Measurements from ENCODE around the gene PCSK7. TPM values are rescaled to one million over a fixed set of nuclear protein-coding genes. Genes with fewer than 3 reads are reported as not detected.

PCSK7 gene
- total RNA-seq, 1 experiment from 2014 or later = 132 TPM

GRCh38 chr11:117229931-117230285, 2.0 kb downstream of the PCSK7 start:
- no TSS peak for BruUV-seq (replicated peaks)

GRCh38 chr11:117229411-117229810, 2.5 kb downstream of the PCSK7 start:
- TF ChIP-seq CTCF (IDR thresholded peaks at IDR 0.05; ENCODE audit: insufficient read depth in 1 of 2, low read depth in 1 of 2, low read length in 1 of 2, severe bottlenecking in 1 of 2, unreplicated experiment in 1 of 2) = no peak
- peaks cover 2% of the 10 kb centered on the region; the same call in 1 of the 2 replicates for H3K36me3 ChIP-seq (ENCODE audit: control insufficient read depth, insufficient read depth, low read length)
- no peaks in the 10 kb centered on the region for H3K27me3 ChIP-seq (replicated peaks; ENCODE audit: control insufficient read depth, insufficient read depth, low read length)
- no peak for DNase-seq
- H3K9me3 ChIP-seq = no peaks in the 10 kb centered on the region
- intact Hi-C loops (cut with micrococcal nuclease; ENCODE audit: unreplicated experiment) = no loop called here
- no peak overlapping the region for H3K4me3 Mint-ChIP-seq (ENCODE audit: unreplicated experiment)
- H3K4me1 Mint-ChIP-seq (ENCODE audit: low read depth, unreplicated experiment) = peaks cover 28% of the 10 kb centered on the region
- no peak overlapping the region for H3K4me3 ChIP-seq (ENCODE audit: low read depth, low read length)
- peaks cover 52% of the 10 kb centered on the region for H3K36me3 Mint-ChIP-seq (ENCODE audit: insufficient read depth, unreplicated experiment)
- H3K27ac Mint-ChIP-seq (ENCODE audit: unreplicated experiment) = no peak overlapping the region
- H3K4me1 ChIP-seq = peaks cover 37% of the 10 kb centered on the region
- CTCF ChIA-PET = no interaction called here
- no peaks in the 10 kb centered on the region for H3K9me3 Mint-ChIP-seq (ENCODE audit: unreplicated experiment)
- H3K27me3 Mint-ChIP-seq (ENCODE audit: insufficient read depth, unreplicated experiment) = no peaks in the 10 kb centered on the region
- no TSS peak for BruUV-seq (replicated peaks)
- POLR2A ChIA-PET = no interaction called here

More at GRCh38 chr11:117229931-117230285, 2.0 kb downstream of the PCSK7 start:
- no peak overlapping the region for H3K27ac Mint-ChIP-seq (ENCODE audit: unreplicated experiment)
- peaks cover 47% of the 10 kb centered on the region for H3K36me3 Mint-ChIP-seq (ENCODE audit: insufficient read depth, unreplicated experiment)
- peak overlapping the region; percentile 97 for H3K4me3 Mint-ChIP-seq (ENCODE audit: unreplicated experiment)
- no peak for TF ChIP-seq CTCF (IDR thresholded peaks at IDR 0.05; ENCODE audit: insufficient read depth in 1 of 2, low read depth in 1 of 2, low read length in 1 of 2, severe bottlenecking in 1 of 2, unreplicated experiment in 1 of 2)
- Histone ChIP-seq H3K9me3 (no peaks in the 10 kb centered on the region), H3K36me3 (ENCODE audit: control insufficient read depth, insufficient read depth, low read length) (peaks cover 2% of the 10 kb centered on the region; the same call in 1 of the 2 replicates), H3K4me3 (ENCODE audit: low read depth, low read length) (no peak overlapping the region), H3K27me3 (replicated peaks; ENCODE audit: control insufficient read depth, insufficient read depth, low read length) (no peaks in the 10 kb centered on the region), H3K4me1 (peaks cover 32% of the 10 kb centered on the region)
- intact Hi-C loops (cut with micrococcal nuclease; ENCODE audit: unreplicated experiment) = no loop called here
- no peaks in the 10 kb centered on the region for H3K27me3 Mint-ChIP-seq (ENCODE audit: insufficient read depth, unreplicated experiment)
- ChIA-PET POLR2A (no interaction called here), CTCF (interaction anchor here (1.0 kb wide), 1 partner anchor 14 kb away, joined by 3 read pairs; no protein-coding TSS in a partner anchor)
- no peaks in the 10 kb centered on the region for H3K9me3 Mint-ChIP-seq (ENCODE audit: unreplicated experiment)
- no peak for DNase-seq
- H3K4me1 Mint-ChIP-seq (ENCODE audit: low read depth, unreplicated experiment) = peaks cover 23% of the 10 kb centered on the region

DNA sequence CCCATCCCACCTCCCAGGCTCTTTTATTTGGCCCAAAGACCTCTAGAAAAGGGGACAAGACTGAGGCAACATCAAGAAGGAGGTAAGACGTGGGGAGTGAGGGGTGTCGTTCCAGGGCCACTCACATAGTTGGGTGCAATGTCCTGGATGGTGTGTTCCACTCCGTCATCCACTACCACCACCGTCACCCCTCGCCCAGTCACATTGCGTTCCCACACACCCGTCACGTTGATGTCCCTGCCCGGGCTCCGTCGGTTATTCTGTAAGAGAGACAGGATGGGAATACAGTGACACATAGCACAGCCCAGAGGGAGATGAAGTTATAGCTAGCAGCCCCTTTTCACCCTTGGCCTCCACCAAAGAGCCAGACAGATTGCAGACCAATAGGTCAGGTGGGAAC, 3.8 kb downstream of the PCSK7 start:
- ChIA-PET POLR2A (no interaction called here), CTCF (interaction anchor here (1.9 to 5.1 kb wide), 2 partner anchors 49 to 84 kb away, joined by 11 to 38 read pairs; partner anchors contain the start of genes PAFAH1B2 and SIDT2)
- H3K27ac Mint-ChIP-seq (ENCODE audit: unreplicated experiment) = no peak overlapping the region

More for the DNA sequence above, 3.8 kb downstream of the PCSK7 start:
- intact Hi-C loops (cut with micrococcal nuclease; ENCODE audit: unreplicated experiment) = no loop called here
- peaks cover 40% of the 10 kb centered on the region for H3K4me1 ChIP-seq
- no TSS peak for BruUV-seq (replicated peaks)
- H3K4me1 Mint-ChIP-seq (ENCODE audit: low read depth, unreplicated experiment) = peaks cover 30% of the 10 kb centered on the region
- H3K9me3 ChIP-seq = no peaks in the 10 kb centered on the region
- peaks cover 58% of the 10 kb centered on the region for H3K36me3 Mint-ChIP-seq (ENCODE audit: insufficient read depth, unreplicated experiment)
- TF ChIP-seq CTCF (IDR thresholded peaks at IDR 0.05; ENCODE audit: insufficient read depth in 1 of 2, low read depth in 1 of 2, low read length in 1 of 2, severe bottlenecking in 1 of 2, unreplicated experiment in 1 of 2) = no peak
- no peaks in the 10 kb centered on the region for H3K9me3 Mint-ChIP-seq (ENCODE audit: unreplicated experiment)
- H3K27me3 Mint-ChIP-seq (ENCODE audit: insufficient read depth, unreplicated experiment) = no peaks in the 10 kb centered on the region
- peaks cover 4% of the 10 kb centered on the region for H3K36me3 ChIP-seq (ENCODE audit: control insufficient read depth, insufficient read depth, low read length)
- no peaks in the 10 kb centered on the region for H3K27me3 ChIP-seq (replicated peaks; ENCODE audit: control insufficient read depth, insufficient read depth, low read length)
- no peak for DNase-seq
- H3K4me3 Mint-ChIP-seq (ENCODE audit: unreplicated experiment) = no peak overlapping the region
- H3K4me3 ChIP-seq (ENCODE audit: low read depth, low read length) = no peak overlapping the region

All from Caco-2 (cell line).